Body of pancreas (tissue), 4 donors: ENCODE results near the gene LOX.

Source experiments
- POLR2A ChIP-seq, 3 donors: fragments of 450-650 bp; IDR thresholded peaks; one replicate each; pipeline ENCODE4 v1.6.1; 2016; ENCODE audit warnings: antibody characterized with exemption in 3 of 3, mild to moderate bottlenecking in 2 of 3
- TF ChIP-seq, protein P1 (sequence below), 7 experiments: fragments of 450-650 bp in 4 of 7; fragments of 200-600 bp in 3 of 7; sonication (generic) in 3 of 7; IDR thresholded peaks; one replicate each; pipeline ENCODE4 v1.5.1; 2016 to 2019; ENCODE audit warnings: antibody characterized with exemption in 7 of 7

DNA sequence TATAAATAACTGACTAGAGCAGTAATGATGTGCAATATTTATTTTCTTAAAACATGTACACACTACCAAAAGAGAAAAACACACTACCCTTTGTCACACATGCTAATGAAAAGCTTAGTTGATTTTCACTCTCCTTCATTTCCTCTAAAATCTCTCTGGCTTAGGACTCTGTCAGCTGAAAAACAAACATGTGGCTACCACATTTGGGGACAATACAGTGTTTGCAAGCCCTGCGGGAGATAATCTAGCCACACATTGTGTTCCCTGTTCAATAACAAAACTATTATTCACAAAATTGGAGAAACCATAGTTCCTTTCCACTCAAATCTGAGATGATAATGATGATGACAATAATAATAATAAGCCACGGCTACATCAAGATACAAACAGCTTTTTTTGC is 3.5 kb upstream of the LOX start:
- TF ChIP-seq, protein P1, sequence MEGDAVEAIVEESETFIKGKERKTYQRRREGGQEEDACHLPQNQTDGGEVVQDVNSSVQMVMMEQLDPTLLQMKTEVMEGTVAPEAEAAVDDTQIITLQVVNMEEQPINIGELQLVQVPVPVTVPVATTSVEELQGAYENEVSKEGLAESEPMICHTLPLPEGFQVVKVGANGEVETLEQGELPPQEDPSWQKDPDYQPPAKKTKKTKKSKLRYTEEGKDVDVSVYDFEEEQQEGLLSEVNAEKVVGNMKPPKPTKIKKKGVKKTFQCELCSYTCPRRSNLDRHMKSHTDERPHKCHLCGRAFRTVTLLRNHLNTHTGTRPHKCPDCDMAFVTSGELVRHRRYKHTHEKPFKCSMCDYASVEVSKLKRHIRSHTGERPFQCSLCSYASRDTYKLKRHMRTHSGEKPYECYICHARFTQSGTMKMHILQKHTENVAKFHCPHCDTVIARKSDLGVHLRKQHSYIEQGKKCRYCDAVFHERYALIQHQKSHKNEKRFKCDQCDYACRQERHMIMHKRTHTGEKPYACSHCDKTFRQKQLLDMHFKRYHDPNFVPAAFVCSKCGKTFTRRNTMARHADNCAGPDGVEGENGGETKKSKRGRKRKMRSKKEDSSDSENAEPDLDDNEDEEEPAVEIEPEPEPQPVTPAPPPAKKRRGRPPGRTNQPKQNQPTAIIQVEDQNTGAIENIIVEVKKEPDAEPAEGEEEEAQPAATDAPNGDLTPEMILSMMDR (IDR thresholded peaks at IDR 0.05): no peak
- TF ChIP-seq POLR2A (IDR thresholded peaks at IDR 0.05): no peak
